ENCODE measurements around the gene CRHR1.

DNA sequence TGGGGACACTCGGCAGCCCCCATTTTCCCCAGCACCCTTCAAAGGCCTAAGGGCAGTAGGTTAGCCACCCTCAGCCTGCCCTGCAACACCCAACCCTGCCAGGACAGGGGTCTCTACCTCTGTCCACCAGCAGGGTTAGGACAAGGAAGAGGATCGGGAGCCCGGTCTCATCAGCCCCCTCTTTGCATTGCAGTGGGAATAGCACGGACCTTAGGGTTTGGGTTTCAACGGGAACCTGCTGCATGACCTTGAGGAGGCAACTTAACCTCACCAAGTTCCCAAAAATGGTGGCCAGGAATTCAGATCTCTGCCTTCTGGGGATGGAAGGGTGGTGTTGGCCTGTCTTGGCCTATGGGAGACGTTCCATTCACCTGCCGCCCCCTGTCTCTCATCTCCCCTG is 40.4 kb downstream of the CRHR1 start:
- no peak for TF ChIP-seq MYC (IDR thresholded peaks at IDR 0.05; ENCODE audit: low read depth, low read length)
- TF ChIP-seq, protein P1, sequence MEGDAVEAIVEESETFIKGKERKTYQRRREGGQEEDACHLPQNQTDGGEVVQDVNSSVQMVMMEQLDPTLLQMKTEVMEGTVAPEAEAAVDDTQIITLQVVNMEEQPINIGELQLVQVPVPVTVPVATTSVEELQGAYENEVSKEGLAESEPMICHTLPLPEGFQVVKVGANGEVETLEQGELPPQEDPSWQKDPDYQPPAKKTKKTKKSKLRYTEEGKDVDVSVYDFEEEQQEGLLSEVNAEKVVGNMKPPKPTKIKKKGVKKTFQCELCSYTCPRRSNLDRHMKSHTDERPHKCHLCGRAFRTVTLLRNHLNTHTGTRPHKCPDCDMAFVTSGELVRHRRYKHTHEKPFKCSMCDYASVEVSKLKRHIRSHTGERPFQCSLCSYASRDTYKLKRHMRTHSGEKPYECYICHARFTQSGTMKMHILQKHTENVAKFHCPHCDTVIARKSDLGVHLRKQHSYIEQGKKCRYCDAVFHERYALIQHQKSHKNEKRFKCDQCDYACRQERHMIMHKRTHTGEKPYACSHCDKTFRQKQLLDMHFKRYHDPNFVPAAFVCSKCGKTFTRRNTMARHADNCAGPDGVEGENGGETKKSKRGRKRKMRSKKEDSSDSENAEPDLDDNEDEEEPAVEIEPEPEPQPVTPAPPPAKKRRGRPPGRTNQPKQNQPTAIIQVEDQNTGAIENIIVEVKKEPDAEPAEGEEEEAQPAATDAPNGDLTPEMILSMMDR (IDR thresholded peaks at IDR 0.05; ENCODE audit: low read depth, low read length) = no peak
